Fibroblast of villous mesenchyme (primary cell): ENCODE measurements around the gene QPRT. TPM values are rescaled to one million over a fixed set of nuclear protein-coding genes. Genes with fewer than 3 reads are reported as not detected.
"Not testable (repeated sequence)": the region's sequence is repeated elsewhere in the genome, so short reads cannot be mapped to it uniquely, and the experiment has no call there.

ENCODE experiments used
- DNase-seq: peaks from one replicate; pipeline ENCODE4 v3.0.0-alpha.2; 2010; ENCODE audit warnings: low read depth
- H3K4me3 ChIP-seq: 2 replicates; pipeline ENCODE4 v1.5.1; 2011; ENCODE audit warnings: low read depth, mild to moderate bottlenecking, low read length
- CTCF ChIP-seq: IDR thresholded peaks from 2 replicates; pipeline ENCODE4 v1.5.1; 2012; ENCODE audit warnings: low read depth, mild to moderate bottlenecking, low read length; ENCODE audit not compliant: insufficient read depth
- total RNA-seq: library from RNA; depleted of rRNA; stranded (reverse); fragments of >200 nt; gene quantifications from 2 replicates; pipeline ENCODE4 v1.2.3, GENCODE V29; 2012

The QPRT gene
- total RNA-seq, 1 donor: 123 TPM

GRCh38 chr16:29736764-29737163 is 57.8 kb downstream of the QPRT start:
- H3K4me3 ChIP-seq: no peak overlapping the region
- no peak for TF ChIP-seq CTCF

GRCh38 chr16:29737713-29738112 is 58.7 kb downstream of the QPRT start:
- no peak for DNase-seq
- TF ChIP-seq CTCF: no peak
- no peak overlapping the region for H3K4me3 ChIP-seq

More at GRCh38 chr16:29736764-29737163, 57.8 kb downstream of the QPRT start:
- DNase-seq: no peak

- DNase-seq: no peak
- H3K4me3 ChIP-seq: no peak overlapping the region
- no peak for TF ChIP-seq CTCF
Observed at GRCh38 chr16:29738514-29738913, 59.5 kb downstream of the QPRT start.

GRCh38 chr16:29739927-29740629 is 61.1 kb downstream of the QPRT start:
- not testable (repeated sequence) for DNase-seq, H3K4me3 ChIP-seq

GRCh38 chr16:29740630-29741015 is 61.6 kb downstream of the QPRT start:
- not testable (repeated sequence) for DNase-seq, H3K4me3 ChIP-seq

- H3K4me3 ChIP-seq: no peak overlapping the region
- no peak for TF ChIP-seq CTCF
- DNase-seq: no peak
Observed at GRCh38 chr16:29742683-29743275, 63.8 kb downstream of the QPRT start.

- DNase-seq: no peak
- no peak overlapping the region for H3K4me3 ChIP-seq
- TF ChIP-seq CTCF: no peak
Observed at GRCh38 chr16:29743475-29743826, 64.5 kb downstream of the QPRT start.
